Ishikawa (cell line): ENCODE measurements around the gene STX8.

Experiments used
- CEBPB ChIP-seq: IDR thresholded peaks from 2 replicates; pipeline ENCODE4 v1.6.1; 2012
- CREB1 ChIP-seq: IDR thresholded peaks from 2 replicates; pipeline ENCODE4 v1.6.1; 2012; ENCODE audit warnings: low read depth
- EGR1 ChIP-seq: IDR thresholded peaks from 2 replicates; pipeline ENCODE4 v1.6.1; 2012
- EP300 ChIP-seq: IDR thresholded peaks from 2 replicates; pipeline ENCODE4 v1.6.1; 2012; ENCODE audit warnings: borderline replicate concordance
- FOXM1 ChIP-seq: IDR thresholded peaks from 2 replicates; pipeline ENCODE4 v1.6.1; 2012; ENCODE audit warnings: low read depth, borderline replicate concordance
- MAX ChIP-seq: IDR thresholded peaks from 2 replicates; pipeline ENCODE4 v1.6.1; 2012
- NFIC ChIP-seq: IDR thresholded peaks from 2 replicates; pipeline ENCODE4 v1.6.1; 2012
- RAD21 ChIP-seq: IDR thresholded peaks from 2 replicates; pipeline ENCODE4 v1.6.1; 2012; ENCODE audit warnings: low read depth
- REST ChIP-seq: IDR thresholded peaks from 2 replicates; pipeline ENCODE4 v1.6.1; 2012; ENCODE audit warnings: low read depth, mild to moderate bottlenecking
- TAF1 ChIP-seq: IDR thresholded peaks from 2 replicates; pipeline ENCODE4 v1.6.1; 2012; ENCODE audit warnings: low read depth, mild to moderate bottlenecking
- TCF12 ChIP-seq: IDR thresholded peaks from 2 replicates; pipeline ENCODE4 v1.6.1; 2012; ENCODE audit warnings: low read depth
- ZBTB7A ChIP-seq: IDR thresholded peaks from 2 replicates; pipeline ENCODE4 v1.6.1; 2012; ENCODE audit warnings: low read depth

GRCh38 chr17:9467518-9467917 is 108.1 kb downstream of the STX8 start:
- no peak for TF ChIP-seq EGR1
- TF ChIP-seq RAD21, result 0 out of 2 replicates have a peak, but pooled peaks have one; percentile 3
- TF ChIP-seq CREB1, result no peak
- no peak for TF ChIP-seq EP300
- no peak for TF ChIP-seq TAF1
- TF ChIP-seq TCF12, result no peak
- TF ChIP-seq MAX, result no peak
- no peak for TF ChIP-seq ZBTB7A
- TF ChIP-seq REST, result no peak
- TF ChIP-seq NFIC, result no peak
- TF ChIP-seq FOXM1, result no peak
- no peak for TF ChIP-seq CEBPB
